Dendritic cell treated with granulocyte-macrophage colony-stimulating factor and Interleukin-4, amounts not matched to agents 40 ng/mL and 50 ng/mL, for 4 days (primary cell): ENCODE measurements around the gene RHOBTB3.
"Not testable (repeated sequence)": the region's sequence is repeated elsewhere in the genome, so short reads cannot be mapped to it uniquely, and the experiment has no call there.

ENCODE experiments used
- H3K27ac Mint-ChIP-seq: one replicate; pipeline ENCODE4 v1.8.0; 2022; ENCODE audit warnings: mild to moderate bottlenecking, mixed read lengths
- H3K27me3 Mint-ChIP-seq: one replicate; pipeline ENCODE4 v1.8.0; 2022; ENCODE audit warnings: mild to moderate bottlenecking, mixed read lengths
- H3K36me3 Mint-ChIP-seq: one replicate; pipeline ENCODE4 v1.8.0; 2022; ENCODE audit warnings: low read depth, mixed read lengths
- H3K4me1 Mint-ChIP-seq: one replicate; pipeline ENCODE4 v1.8.0; 2022; ENCODE audit warnings: low read depth, mixed read lengths
- H3K4me3 Mint-ChIP-seq: one replicate; pipeline ENCODE4 v1.8.0; 2022; ENCODE audit warnings: mild to moderate bottlenecking, moderate library complexity, mixed read lengths
- H3K9me3 Mint-ChIP-seq: one replicate; pipeline ENCODE4 v1.8.0; 2022; ENCODE audit warnings: mixed read lengths
- intact Hi-C: fragments of 100-400 bp; cut with micrococcal nuclease; formaldehyde crosslinking; loops from one replicate; pipeline ENCODE4 v1.15.0; 2022

RHOBTB3 gene

DNA sequence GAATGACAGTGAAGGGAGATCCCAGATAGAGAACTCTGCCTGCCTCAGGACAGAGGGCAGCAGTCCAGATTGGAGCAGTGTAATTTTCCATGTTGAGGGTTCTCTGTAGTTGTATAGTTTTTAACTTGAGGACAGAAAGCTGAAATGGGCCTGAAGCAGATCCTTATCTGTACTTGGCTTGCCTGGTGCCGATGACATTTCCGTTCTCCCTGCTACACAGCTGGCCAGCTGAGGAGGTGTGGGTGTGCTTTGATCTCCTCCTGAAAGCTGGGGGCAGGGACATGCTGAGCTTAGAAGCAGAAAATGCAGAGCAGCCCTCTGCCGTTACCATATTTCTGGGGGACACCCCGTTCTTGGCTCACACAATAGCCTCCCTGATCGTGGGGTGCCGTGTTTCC, 80.9 kb downstream of the RHOBTB3 start:
- Mint-ChIP-seq H3K4me1 (peaks cover 74% of the 10 kb centered on the region), H3K36me3 (peaks cover 60% of the 10 kb centered on the region), H3K27me3 (no peaks in the 10 kb centered on the region), H3K27ac (peak overlapping the region; percentile 74), H3K9me3 (no peaks in the 10 kb centered on the region), H3K4me3 (no peak overlapping the region)
- intact Hi-C loops, result no loop called here

DNA sequence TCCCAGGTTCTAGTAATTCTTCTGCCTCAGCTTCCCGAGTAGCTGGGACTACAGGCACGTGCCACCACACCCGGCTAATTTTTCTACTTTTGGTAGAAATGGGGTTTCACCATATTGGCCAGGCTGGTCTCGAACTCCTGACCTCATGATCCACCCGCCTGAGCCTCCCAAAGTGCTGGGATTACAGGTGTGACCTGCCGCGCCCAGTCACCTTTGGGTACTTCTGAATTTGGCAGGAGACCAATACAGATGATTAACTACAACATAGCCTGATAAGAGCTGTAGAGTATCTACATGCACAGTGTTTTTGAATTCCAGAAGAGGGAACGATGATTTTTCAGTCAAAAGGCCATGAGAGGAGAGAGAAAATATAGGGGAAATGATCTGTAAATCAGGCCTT, 81.9 kb downstream of the RHOBTB3 start:
- Mint-ChIP-seq H3K36me3 (peaks cover 70% of the 10 kb centered on the region), H3K4me1 (peaks cover 83% of the 10 kb centered on the region)
- H3K9me3 Mint-ChIP-seq, H3K27ac Mint-ChIP-seq, H3K27me3 Mint-ChIP-seq, H3K4me3 Mint-ChIP-seq, intact Hi-C loops: not testable (repeated sequence)

DNA sequence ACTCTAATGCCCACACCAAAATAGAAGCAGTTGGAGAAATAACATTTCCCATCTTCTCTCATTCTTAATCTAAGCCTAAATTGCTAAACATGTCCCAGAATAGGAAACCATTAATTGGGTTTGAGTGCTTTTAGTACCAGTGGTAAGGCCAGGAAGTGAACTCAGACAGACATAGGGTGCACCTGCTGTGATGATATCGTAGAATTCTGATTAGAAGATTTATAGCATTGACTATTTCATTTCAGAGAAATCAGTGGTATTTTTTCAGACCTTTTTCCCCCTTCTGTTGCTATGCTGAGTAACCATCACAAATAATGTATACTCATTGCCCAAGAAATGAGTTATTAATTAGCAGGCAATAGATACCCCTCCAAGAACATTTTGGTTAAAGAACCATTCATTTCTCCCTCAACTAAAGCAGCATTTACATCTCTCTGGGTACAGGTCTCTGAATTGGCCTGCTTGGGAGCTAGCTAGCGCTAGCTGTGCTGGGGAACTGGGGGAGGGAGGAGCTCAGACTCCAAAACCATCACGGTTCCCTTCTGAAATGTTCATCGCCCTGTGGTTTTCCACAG, 84.1 kb downstream of the RHOBTB3 start:
- Mint-ChIP-seq H3K27me3 (no peaks in the 10 kb centered on the region), H3K9me3 (no peaks in the 10 kb centered on the region), H3K4me1 (peaks cover 80% of the 10 kb centered on the region), H3K4me3 (no peak overlapping the region), H3K36me3 (peaks cover 80% of the 10 kb centered on the region), H3K27ac (peak overlapping the region; percentile 5)
- intact Hi-C loops, result loop anchor here (5.0 kb wide), 1 partner anchor 33 kb away; no protein-coding TSS in a partner anchor

DNA sequence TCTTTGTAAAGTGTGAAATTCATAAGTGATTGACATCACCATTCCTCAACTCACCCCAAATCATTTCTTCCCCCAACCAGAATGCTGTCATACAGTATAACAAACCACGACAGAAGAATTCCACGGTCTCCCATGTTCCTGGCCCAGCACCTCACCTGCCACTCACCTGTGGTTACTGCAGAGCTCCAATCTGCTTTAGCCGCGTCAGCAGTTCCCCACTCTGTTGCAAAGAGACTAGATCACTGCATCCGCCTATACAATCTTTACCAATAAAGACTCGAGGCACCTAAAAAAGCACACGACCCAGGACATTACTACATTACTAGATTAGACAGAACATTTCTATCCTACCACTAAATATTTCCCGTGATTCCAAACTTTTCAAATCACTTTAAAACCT, 85.2 kb downstream of the RHOBTB3 start:
- Mint-ChIP-seq H3K4me1 (peaks cover 78% of the 10 kb centered on the region), H3K27me3 (no peaks in the 10 kb centered on the region), H3K36me3 (peaks cover 76% of the 10 kb centered on the region), H3K4me3 (no peak overlapping the region), H3K9me3 (no peaks in the 10 kb centered on the region), H3K27ac (no peak overlapping the region)
- intact Hi-C loops, result loop anchor here (5.0 kb wide), 1 partner anchor 34 kb away; no protein-coding TSS in a partner anchor

DNA sequence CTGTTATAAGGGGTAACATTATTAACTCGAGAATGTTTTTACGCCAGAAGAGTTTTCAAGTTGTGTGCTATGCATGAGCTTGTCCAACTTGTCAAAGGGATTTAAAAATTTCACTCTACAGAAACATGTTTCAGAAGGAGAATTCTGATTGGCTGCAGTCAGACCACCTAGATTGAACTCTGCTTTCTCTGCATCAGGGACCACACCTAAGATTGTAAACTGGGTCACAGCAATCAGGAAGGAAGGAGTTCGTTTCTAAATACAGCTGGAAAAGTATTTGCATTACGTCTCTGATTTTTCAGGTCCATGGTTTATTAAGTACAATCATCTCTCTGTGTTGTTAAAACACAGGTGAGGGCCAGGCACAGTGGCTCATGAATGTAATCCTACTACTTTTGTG, 85.6 kb downstream of the RHOBTB3 start:
- Mint-ChIP-seq H3K27ac (no peak overlapping the region), H3K36me3 (peaks cover 76% of the 10 kb centered on the region), H3K4me1 (peaks cover 78% of the 10 kb centered on the region), H3K9me3 (no peaks in the 10 kb centered on the region), H3K27me3 (no peaks in the 10 kb centered on the region), H3K4me3 (no peak overlapping the region)
- intact Hi-C loops, result loop anchor here (5.0 kb wide), 1 partner anchor 34 kb away; no protein-coding TSS in a partner anchor

DNA sequence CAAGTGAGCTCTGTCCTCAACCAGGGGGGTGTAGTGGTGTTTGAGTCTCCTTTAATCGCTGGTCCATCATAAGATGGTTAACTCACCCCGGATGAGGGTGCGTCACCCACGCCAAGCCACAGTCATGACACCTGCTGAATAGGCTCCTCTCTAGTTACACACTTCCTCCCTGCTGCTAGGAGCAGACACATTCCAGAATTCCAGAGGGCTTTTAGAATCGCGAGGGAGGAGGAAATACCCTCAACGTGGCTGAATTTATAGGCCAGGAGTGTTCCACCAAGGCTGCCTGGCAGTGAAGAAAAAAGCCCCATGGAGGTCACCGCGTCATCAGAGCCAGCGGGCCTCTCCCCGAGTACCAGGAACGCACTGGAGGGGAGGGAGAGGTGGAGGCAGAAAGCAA, 86.3 kb downstream of the RHOBTB3 start:
- Mint-ChIP-seq H3K36me3 (peaks cover 76% of the 10 kb centered on the region), H3K4me1 (peaks cover 73% of the 10 kb centered on the region), H3K27ac (peak overlapping the region; percentile 74), H3K4me3 (peak overlapping the region; percentile 75), H3K27me3 (no peaks in the 10 kb centered on the region), H3K9me3 (no peaks in the 10 kb centered on the region)
- intact Hi-C loops, result loop anchor here (5.0 kb wide), 1 partner anchor 35 kb away; no protein-coding TSS in a partner anchor

DNA sequence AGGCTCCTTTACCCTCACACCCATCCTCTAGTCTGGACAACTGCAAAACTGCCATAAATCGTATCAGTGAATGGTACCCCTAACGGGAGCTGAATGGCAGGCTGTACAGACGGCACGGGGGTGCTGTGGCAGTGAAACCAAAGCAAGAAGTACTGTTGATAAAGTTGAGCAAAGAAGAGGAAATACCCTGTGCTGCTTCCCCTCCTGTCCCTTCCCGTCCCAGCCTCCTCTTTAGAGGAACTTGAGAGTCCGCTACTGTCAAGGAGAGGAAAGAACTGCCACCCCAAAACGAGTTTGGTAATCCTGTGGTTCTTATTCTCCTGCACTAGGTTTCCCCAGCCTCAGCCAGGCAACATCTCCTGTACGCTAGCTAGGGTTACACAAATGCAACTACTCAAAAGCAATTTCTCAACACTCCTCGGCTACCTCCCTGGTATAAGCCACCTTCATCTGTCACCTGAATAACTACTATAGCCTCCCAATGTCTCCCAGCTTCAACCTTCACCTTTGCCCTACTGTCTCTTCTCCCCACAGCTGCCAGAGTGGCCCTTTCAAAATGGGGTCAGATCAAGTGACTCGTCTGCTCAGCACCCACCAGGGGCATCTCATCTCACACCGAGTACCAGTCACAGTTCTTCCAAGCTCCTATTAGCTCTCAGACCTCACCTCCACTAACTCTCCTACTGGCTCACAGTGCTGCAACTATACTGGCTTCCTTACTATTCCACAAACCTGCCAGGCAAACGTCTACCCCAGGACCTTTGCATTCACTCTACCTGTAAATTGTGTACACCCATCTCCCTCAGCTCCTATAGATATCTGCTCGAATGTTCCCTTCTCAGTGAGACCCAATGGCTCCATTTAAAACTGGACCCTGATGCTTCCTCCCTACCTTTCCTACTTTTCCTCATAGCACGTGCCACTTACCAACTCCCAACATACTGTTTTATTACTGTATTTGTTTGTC, 87.3 kb downstream of the RHOBTB3 start:
- H3K4me3 Mint-ChIP-seq, result peak overlapping the region; percentile 75
- peaks cover 70% of the 10 kb centered on the region for H3K36me3 Mint-ChIP-seq
- peak overlapping the region; percentile 74 for H3K27ac Mint-ChIP-seq
- intact Hi-C loops, result loop anchor here (5.0 kb wide), 1 partner anchor 36 kb away; no protein-coding TSS in a partner anchor
- no peaks in the 10 kb centered on the region for H3K27me3 Mint-ChIP-seq
- peaks cover 70% of the 10 kb centered on the region for H3K4me1 Mint-ChIP-seq
- no peaks in the 10 kb centered on the region for H3K9me3 Mint-ChIP-seq

DNA sequence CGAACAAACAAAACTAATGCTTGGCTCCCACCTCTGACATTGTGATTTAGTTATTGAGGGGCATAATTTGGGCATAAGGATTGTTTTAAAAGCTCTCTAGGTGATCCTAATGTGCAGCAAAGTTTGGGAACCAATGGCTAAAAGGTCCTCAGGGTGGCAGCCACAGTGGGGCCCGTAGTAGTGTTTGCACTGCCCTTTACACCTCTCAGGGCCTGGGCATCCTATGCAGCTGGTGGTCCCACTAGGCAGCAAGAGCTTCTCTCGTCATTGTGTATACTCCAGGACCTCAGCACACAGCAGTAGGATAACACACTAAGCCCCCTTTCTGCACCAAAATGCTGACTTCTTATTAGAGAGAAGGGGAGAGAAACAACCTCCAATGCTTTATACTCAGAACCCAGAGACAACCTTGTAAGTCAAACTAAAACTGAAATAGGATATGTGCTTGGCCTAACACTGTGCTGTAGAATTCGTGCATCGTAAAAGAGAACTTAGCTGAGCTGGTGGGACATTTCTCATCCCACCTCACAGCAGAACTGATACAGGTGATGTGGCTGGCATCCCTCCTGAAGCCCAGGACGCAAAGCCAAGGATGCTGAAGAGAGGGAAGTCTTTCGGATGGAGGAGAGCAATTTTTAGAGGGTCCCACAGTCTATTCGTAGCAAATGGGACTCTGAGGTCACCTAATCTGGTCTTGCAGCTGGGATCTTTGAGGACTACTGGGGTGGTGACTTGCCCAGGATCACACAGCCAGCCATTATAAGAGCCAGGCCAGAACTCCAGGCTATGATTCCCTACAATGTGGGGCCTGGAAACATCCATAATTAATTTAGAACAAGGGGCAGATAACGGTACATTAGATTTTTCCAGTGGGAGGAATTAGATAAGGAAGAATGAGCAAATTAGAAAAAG, 90.2 kb downstream of the RHOBTB3 start:
- no peaks in the 10 kb centered on the region for H3K27me3 Mint-ChIP-seq
- peak overlapping the region; percentile 92 for H3K27ac Mint-ChIP-seq
- intact Hi-C loops, result loop anchor here (2.0 kb wide), 1 partner anchor 13 kb away; no protein-coding TSS in a partner anchor
- peaks cover 41% of the 10 kb centered on the region for H3K36me3 Mint-ChIP-seq
- peak overlapping the region; percentile 95 for H3K4me3 Mint-ChIP-seq
- H3K4me1 Mint-ChIP-seq, result peaks cover 81% of the 10 kb centered on the region
- H3K9me3 Mint-ChIP-seq, result no peaks in the 10 kb centered on the region

DNA sequence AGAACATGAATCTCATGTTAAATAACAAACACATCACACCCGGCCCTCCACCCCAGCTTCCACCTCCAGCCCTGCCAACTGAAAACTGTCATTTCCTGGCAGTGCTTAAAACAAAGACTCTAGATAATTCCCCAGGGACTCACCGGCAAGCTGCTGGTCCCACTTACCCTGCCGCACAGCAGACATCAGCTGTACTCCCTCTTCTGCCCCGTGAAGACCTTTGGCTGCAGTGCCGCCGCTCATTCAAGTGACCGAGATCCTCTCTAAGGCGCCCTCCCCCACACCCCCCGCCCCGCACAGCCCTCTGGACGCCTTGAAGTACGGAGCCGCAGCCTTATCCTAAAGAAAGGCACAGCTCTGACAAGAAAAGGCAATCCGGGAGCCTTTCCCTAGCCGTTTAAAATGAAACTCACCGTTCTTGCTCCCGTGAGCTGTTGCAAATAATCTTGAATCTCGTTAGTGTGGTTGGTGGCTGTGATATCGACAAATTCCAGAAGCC, 91.0 kb downstream of the RHOBTB3 start:
- Mint-ChIP-seq H3K9me3 (no peaks in the 10 kb centered on the region), H3K27me3 (no peaks in the 10 kb centered on the region), H3K27ac (peak overlapping the region; percentile 92), H3K36me3 (peaks cover 34% of the 10 kb centered on the region), H3K4me1 (peaks cover 77% of the 10 kb centered on the region), H3K4me3 (peak overlapping the region; percentile 95)
- intact Hi-C loops, result loop anchor here (2.0 kb wide), 1 partner anchor 13 kb away; no protein-coding TSS in a partner anchor

DNA sequence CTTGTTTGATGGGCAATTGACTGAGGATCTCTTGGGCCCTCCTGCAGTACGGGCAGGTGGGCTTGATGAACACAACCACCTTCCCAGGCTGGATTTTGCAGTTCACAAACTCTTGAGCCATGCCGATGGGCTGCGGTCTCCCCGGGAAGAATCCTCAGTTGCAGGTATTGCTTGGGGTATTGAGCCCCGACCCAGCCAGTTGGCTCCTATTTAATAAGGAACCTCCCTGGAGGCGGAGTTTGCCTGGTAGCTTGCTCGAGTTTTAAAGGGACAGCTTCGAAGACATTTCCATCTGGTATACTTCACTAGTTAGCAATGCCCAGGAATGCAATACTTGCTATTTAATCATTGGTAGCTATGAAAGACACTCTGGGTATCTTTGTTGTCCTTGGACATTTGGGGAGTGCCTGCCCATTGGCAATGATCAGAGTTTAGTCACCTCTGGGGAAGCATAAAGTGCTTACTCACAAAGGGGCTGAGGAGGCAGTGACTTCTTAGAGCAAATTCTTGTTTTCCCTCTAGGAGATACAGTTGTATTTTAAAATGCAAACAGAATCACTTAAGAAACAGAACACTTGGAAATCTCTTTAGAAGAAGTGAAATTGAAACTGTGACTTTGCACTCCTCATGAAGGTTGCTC, 91.5 kb downstream of the RHOBTB3 start, which contains the start of gene GLRX:
GLRX (minus strand) TSS at position 185 of the 640 bp plus-strand sequence; CDS start at position 121, 64 bp downstream.
- H3K9me3 Mint-ChIP-seq, result no peaks in the 10 kb centered on the region
- peaks cover 77% of the 10 kb centered on the region for H3K4me1 Mint-ChIP-seq
- no peaks in the 10 kb centered on the region for H3K27me3 Mint-ChIP-seq
- peak within 1 kb of the TSS; percentile 95 for H3K4me3 Mint-ChIP-seq
- intact Hi-C loops, result loop anchor here (2.0 kb wide), 1 partner anchor 14 kb away; no protein-coding TSS in a partner anchor
- H3K36me3 Mint-ChIP-seq, result peaks cover 28% of the 10 kb centered on the region
- H3K27ac Mint-ChIP-seq, result peak within 1 kb of the TSS; percentile 92

DNA sequence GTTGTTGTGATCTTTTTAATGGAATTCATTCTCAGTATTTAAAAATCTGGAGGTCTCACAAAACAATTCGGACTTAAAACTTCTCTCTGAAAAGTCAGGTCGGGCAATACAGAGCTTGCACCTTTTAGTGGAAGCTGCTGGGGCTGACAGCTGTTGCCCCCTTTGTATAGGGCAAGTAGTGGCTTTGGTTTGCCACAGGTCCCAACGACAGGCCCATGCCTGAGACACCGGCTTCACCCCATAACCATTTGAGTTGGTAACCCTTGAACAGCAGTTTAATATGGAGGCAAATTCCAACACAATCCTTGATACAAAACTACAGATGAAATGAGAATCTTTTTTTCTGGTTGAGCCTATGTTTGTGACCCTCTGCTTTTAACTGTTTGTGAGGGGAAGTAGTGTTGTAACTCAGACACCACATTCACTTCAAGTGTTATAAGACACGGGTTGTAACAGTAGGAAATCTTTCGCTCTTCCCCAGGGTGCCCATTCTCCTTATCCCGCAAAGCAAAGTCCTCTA, 92.1 kb downstream of the RHOBTB3 start:
- Mint-ChIP-seq H3K36me3 (peaks cover 22% of the 10 kb centered on the region), H3K4me3 (peak overlapping the region; percentile 95), H3K27ac (peak overlapping the region; percentile 92), H3K27me3 (no peaks in the 10 kb centered on the region), H3K9me3 (no peaks in the 10 kb centered on the region), H3K4me1 (peaks cover 77% of the 10 kb centered on the region)
- intact Hi-C loops, result loop anchor here (2.0 kb wide), 1 partner anchor 14 kb away; no protein-coding TSS in a partner anchor

DNA sequence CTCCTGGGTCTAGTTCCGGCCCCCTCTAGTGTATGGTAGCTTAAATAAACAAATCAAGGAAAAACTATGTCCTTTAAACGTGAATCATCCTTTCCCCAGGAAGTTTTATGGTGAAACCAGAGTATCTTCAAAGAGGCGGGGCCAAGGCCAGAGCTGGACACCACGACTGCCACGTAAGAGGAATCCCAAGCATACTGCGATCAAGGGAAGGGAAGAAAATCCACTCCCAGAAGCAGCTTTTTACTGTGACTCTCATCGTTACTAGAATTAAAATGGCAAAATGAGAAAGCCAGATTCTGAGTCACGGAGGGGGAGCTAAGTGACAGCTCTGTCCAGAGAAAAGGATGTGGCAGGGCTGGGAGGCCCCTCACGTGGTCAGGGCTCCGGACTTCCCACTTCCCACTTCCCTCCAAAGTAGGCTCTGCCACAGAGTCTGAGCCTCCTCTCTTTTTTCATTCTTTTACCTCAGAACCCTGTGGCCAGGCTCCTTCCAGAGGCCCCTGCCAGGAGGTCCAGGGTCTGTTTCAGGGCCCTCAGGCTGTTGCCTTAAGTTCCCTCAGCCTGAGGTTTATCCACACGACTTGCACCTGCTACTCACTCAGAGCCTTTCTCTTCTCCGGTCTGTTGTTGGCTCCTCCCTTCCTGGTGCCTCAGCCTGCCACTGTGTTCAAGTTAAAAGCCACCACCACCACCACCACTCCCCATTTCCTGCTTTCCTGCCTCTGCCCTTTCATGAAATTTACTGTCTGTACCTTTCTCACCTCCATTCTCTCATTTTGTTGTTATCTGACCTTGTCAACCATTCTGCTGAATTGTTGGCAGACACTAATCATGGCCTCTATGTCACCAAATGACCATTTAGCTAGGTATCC, 92.8 kb downstream of the RHOBTB3 start:
- peaks cover 15% of the 10 kb centered on the region for H3K36me3 Mint-ChIP-seq
- intact Hi-C loops, result loop anchor here (1.0 to 2.0 kb wide), 3 partner anchors 9 to 19 kb away; no protein-coding TSS in a partner anchor
- H3K9me3 Mint-ChIP-seq, result no peaks in the 10 kb centered on the region
- H3K4me3 Mint-ChIP-seq, result peak overlapping the region; percentile 95
- H3K4me1 Mint-ChIP-seq, result peaks cover 76% of the 10 kb centered on the region
- peak overlapping the region; percentile 92 for H3K27ac Mint-ChIP-seq
- H3K27me3 Mint-ChIP-seq, result no peaks in the 10 kb centered on the region
